Hepatocyte (in vitro differentiated cells): Measurements from ENCODE around the gene GRK6. TPM values are rescaled to one million over a fixed set of nuclear protein-coding genes. Genes with fewer than 3 reads are reported as not detected.

Source experiments
- DNase-seq: peaks from one replicate; pipeline ENCODE4 v3.0.0-alpha.2; 2016; ENCODE audit warnings: low spot score
- H2AFZ ChIP-seq: fragments of 200-600 bp; sonication (generic); 2 replicates; pipeline ENCODE4 v1.6.0; 2016; ENCODE audit warnings: antibody characterized with exemption, mild to moderate bottlenecking
- H3K27ac ChIP-seq: fragments of 200-600 bp; sonication (generic); 2 replicates; pipeline ENCODE4 v1.5.1; 2016; ENCODE audit warnings: mild to moderate bottlenecking
- H3K27me3 ChIP-seq: fragments of 200-600 bp; sonication (generic); 2 replicates; pipeline ENCODE4 v1.6.1; 2016
- H3K36me3 ChIP-seq: fragments of 200-600 bp; sonication (generic); replicated peaks from 2 replicates; pipeline ENCODE4 v1.5.1; 2016; ENCODE audit warnings: low read depth; ENCODE audit not compliant: insufficient read depth
- H3K4me1 ChIP-seq: fragments of 200-600 bp; sonication (generic); 2 replicates; pipeline ENCODE4 v1.5.1; 2016; ENCODE audit warnings: mild to moderate bottlenecking, moderate library complexity; ENCODE audit not compliant: insufficient read depth
- H3K4me2 ChIP-seq: fragments of 200-600 bp; sonication (generic); 2 replicates; pipeline ENCODE4 v1.6.0; 2016
- H3K4me3 ChIP-seq: fragments of 200-600 bp; sonication (generic); 2 replicates; pipeline ENCODE4 v1.5.1; 2016; ENCODE audit warnings: mild to moderate bottlenecking
- H3K79me2 ChIP-seq: fragments of 200-600 bp; sonication (generic); 2 replicates; pipeline ENCODE4 v1.6.0; 2017; ENCODE audit warnings: mild to moderate bottlenecking
- H3K9me2 ChIP-seq: fragments of 200-600 bp; sonication (generic); replicated peaks from 2 replicates; pipeline ENCODE4 v1.6.0; 2017; ENCODE audit warnings: mild to moderate bottlenecking; ENCODE audit not compliant: insufficient read depth
- H3K9me3 ChIP-seq: fragments of 200-600 bp; sonication (generic); 2 replicates; pipeline ENCODE4 v1.5.1; 2016; ENCODE audit warnings: low read depth, mild to moderate bottlenecking
- H4K20me1 ChIP-seq: fragments of 200-600 bp; sonication (generic); 2 replicates; pipeline ENCODE4 v1.6.0; 2016; ENCODE audit warnings: mild to moderate bottlenecking; ENCODE audit not compliant: insufficient read depth, poor library complexity, severe bottlenecking
- EZH2 ChIP-seq: fragments of 200-600 bp; sonication (generic); IDR thresholded peaks from 2 replicates; pipeline ENCODE4 v1.6.1; 2016; ENCODE audit warnings: antibody characterized with exemption, mild to moderate bottlenecking, borderline replicate concordance
- EZH2phosphoT487 ChIP-seq: fragments of 200-600 bp; sonication (generic); IDR thresholded peaks from one replicate; pipeline ENCODE4 v1.6.1; 2018; ENCODE audit warnings: antibody characterized with exemption, mild to moderate bottlenecking, low read depth, moderate library complexity; ENCODE audit not compliant: unreplicated experiment, severe bottlenecking
- WGBS: methylation state at CpG from one replicate; pipeline ENCODE4 v1.1.6; 2016; ENCODE audit warnings: low lambda C conversion rate; ENCODE audit errors: missing lambda C conversion rate; 5-methylcytosine and 5-hydroxymethylcytosine counted together
- polyA plus RNA-seq: library from polyadenylated mRNA; unstranded; fragments of >200 nt; fragmentation: Nextera tagmentation; extraction: Ambion mirVana; gene quantifications from 2 replicates; pipeline ENCODE4 v1.2.1, GENCODE V29; 2016
- total RNA-seq: library from RNA; depleted of rRNA; stranded (reverse); fragments of >200 nt; gene quantifications from 2 replicates; pipeline ENCODE4 v1.2.3, GENCODE V29; 2014
- TF ChIP-seq, protein P1 (sequence below): fragments of 200-600 bp; sonication (generic); IDR thresholded peaks from 2 replicates; pipeline ENCODE4 v1.5.1; 2016; ENCODE audit warnings: antibody characterized with exemption, mild to moderate bottlenecking; ENCODE audit not compliant: poor library complexity

The GRK6 gene
- total and polyA plus RNA-seq, 2 experiments from 2014 or later = 29.3 to 31.1 TPM

DNA sequence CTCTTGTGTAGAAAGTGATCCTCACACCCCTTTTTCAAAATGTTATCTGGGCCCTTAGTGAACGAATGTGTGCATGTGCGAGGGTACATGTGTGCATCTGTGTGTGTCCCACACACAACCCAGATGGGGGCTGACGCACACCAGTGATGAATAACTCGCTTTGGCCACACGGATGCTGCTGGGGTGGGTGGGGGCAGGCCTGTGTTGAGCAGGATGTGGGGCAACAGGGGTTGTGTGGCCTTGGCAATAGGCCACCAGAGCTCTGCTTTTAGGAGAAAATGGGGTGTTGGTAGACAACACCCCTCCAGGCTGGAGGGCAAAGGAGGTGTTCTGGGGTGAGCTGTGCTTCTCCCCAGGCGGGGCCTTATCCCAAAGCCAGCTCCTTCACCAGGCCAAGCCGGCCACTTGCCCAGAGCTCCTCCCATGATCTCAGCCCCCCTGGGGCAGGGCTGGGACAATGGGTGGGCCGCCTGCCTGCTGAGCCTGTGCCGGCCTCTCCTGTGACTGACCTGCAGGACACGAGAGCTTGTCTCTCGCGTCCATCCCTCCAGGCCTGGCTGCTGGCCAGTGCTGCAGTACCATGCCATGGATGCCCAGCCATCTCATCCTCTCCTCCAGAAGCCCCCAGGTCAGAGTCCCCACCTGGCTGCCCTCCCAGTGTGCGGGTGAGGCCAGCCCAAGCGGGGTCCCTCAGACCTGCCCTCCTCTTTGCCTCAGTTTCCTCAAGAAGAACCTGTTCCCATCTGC, 45.3 kb downstream of the GRK6 start:
- Histone ChIP-seq H4K20me1 (peaks cover 47% of the 10 kb centered on the region), H3K4me3 (peak overlapping the region; percentile 92)

DNA sequence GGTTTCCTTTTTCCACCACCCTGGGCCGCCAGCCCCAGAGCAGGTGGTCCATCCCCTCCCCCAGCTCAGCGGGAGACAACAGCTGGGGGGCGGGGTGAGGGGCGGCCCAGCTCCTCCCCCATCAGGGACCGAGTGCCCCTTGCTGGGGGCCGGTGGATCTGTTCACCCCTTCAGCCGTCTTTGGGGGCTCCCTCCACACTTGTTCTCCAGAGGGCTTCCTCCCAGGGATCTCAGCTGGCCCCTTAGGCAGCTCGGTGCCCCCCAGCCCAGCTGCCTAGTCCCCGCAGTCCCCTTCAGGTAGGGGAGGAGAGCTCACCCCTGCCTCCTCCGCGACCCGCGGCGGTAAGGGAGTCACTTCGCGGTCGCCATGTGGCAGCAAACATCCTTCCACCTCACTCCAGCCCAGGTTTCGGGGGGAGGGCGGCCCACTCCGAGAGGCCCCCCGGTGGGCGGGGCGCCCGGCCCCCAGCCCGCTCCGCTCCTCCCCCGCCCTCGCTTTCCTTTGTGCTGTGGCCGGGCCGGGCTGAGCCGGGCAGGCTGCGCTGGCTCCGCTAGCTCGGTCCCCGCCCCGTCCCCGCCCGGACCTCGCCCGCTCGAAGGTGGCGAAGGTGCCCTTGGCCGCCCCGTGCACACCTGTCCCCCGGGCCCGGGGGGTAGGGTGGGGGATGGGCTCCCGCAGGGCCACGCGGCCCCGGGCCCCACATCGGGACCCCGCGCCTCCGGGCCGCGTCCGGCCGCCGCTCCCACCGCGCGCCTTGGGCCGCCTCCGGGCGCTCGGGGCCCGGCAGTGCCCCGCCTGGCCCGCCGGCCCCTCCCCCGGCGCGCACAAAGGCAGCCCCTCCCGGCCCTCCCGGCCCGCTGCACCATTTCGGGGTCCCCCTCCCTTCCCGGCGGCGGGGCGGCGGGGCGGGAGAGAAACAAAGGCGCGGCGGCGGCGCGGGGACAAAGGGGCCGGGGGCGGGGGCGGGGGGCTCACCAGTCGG, 46.3 kb downstream of the GRK6 start:
- WGBS = 2% methylated on average over 16 of the region's 93 CpGs

More for the DNA sequence above, 45.3 kb downstream of the GRK6 start:
- H3K9me3 ChIP-seq = no peaks in the 10 kb centered on the region
- no peak overlapping the region for H2AFZ ChIP-seq
- no peaks in the 10 kb centered on the region for H3K27me3 ChIP-seq
- H3K36me3 ChIP-seq = no peaks in the 10 kb centered on the region
- H3K27ac ChIP-seq = no peak overlapping the region
- H3K9me2 ChIP-seq = no peaks in the 10 kb centered on the region
- peak overlapping the region; percentile 96 for H3K4me2 ChIP-seq
- peaks cover 49% of the 10 kb centered on the region for H3K79me2 ChIP-seq
- no peak for DNase-seq
- peaks cover 17% of the 10 kb centered on the region for H3K4me1 ChIP-seq
- no peak for TF ChIP-seq EZH2
- TF ChIP-seq EZH2phosphoT487 = no peak
- TF ChIP-seq, protein P1, sequence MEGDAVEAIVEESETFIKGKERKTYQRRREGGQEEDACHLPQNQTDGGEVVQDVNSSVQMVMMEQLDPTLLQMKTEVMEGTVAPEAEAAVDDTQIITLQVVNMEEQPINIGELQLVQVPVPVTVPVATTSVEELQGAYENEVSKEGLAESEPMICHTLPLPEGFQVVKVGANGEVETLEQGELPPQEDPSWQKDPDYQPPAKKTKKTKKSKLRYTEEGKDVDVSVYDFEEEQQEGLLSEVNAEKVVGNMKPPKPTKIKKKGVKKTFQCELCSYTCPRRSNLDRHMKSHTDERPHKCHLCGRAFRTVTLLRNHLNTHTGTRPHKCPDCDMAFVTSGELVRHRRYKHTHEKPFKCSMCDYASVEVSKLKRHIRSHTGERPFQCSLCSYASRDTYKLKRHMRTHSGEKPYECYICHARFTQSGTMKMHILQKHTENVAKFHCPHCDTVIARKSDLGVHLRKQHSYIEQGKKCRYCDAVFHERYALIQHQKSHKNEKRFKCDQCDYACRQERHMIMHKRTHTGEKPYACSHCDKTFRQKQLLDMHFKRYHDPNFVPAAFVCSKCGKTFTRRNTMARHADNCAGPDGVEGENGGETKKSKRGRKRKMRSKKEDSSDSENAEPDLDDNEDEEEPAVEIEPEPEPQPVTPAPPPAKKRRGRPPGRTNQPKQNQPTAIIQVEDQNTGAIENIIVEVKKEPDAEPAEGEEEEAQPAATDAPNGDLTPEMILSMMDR = no peak
- 51% methylated on average over 14 of the region's 14 CpGs for WGBS

DNA sequence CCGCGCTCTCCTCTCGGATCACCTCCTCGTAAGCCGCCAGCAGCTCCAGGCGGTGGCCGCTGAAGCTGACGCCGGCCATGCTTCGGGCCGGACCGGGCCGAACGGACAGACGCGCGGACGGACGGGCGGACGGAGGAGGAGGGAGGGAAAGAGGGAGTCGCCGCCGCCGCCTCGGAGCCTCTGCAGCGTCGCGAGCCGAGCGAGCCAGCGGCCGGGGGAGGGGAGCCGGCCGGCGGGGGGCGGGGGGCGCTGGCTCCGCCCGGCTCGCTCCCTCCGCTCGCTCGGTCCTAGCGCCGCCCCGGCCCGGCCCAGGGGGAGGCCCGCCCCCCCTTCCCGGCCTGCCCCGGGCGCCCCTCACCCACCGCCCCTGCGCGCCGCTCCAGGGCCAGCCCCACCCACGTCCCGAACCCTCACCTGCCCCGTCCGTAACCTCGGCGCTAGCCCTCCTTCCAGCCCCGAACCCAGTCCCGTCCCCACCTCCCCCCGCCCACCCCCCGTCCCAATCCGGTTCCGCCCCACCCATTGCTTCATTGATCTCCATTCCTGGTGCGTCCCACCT, 47.0 kb downstream of the GRK6 start, which contains the start of gene DBN1:
Gene DBN1, minus strand, starts transcription at position 192 of the 559 bp plus-strand sequence. Its CDS starts 113 bp downstream, at position 79.
- peak within 1 kb of the TSS; percentile 87 for H3K27ac ChIP-seq
- peaks cover 44% of the 10 kb centered on the region for H3K79me2 ChIP-seq
- peaks cover 41% of the 10 kb centered on the region for H4K20me1 ChIP-seq
- DNase-seq = peak; percentile 89
- no peaks in the 10 kb centered on the region for H3K36me3 ChIP-seq
- no peaks in the 10 kb centered on the region for H3K9me3 ChIP-seq
- H3K4me3 ChIP-seq = peak within 1 kb of the TSS; percentile 92
- WGBS = 0% methylated on average over 1 of the region's 69 CpGs
- TF ChIP-seq EZH2phosphoT487 (no peak), EZH2 (no peak)
- TF ChIP-seq, protein P1 = no peak
- H3K27me3 ChIP-seq = no peaks in the 10 kb centered on the region
- H3K4me1 ChIP-seq = peaks cover 17% of the 10 kb centered on the region
- H2AFZ ChIP-seq = peak within 1 kb of the TSS; percentile 68
- H3K9me2 ChIP-seq = no peaks in the 10 kb centered on the region
- peak within 1 kb of the TSS; percentile 96 for H3K4me2 ChIP-seq

More for the DNA sequence above, 46.3 kb downstream of the GRK6 start:
- Histone ChIP-seq H3K36me3 (no peaks in the 10 kb centered on the region), H3K27me3 (no peaks in the 10 kb centered on the region), H3K9me2 (no peaks in the 10 kb centered on the region), H4K20me1 (peaks cover 47% of the 10 kb centered on the region), H3K4me2 (peak overlapping the region; percentile 96), H2AFZ (peak overlapping the region; percentile 68), H3K79me2 (peaks cover 49% of the 10 kb centered on the region), H3K27ac (peak overlapping the region; percentile 87), H3K4me3 (peak overlapping the region; percentile 92), H3K9me3 (no peaks in the 10 kb centered on the region), H3K4me1 (peaks cover 17% of the 10 kb centered on the region)
- DNase-seq = peak; percentile 78
- no peak for TF ChIP-seq EZH2phosphoT487
- TF ChIP-seq, protein P1 = peak; percentile 10
